COLO668 (cell line): ENCODE data around the gene DAAM2.

Source experiments
- DNase-seq: peaks from one replicate; lab custom pipeline; 2025; ENCODE audit not compliant: unreplicated experiment; lab: John Stamatoyannopoulos, UW

DAAM2 gene

GRCh38 chr6:39843305-39844020 lies 51.3 kb downstream of the DAAM2 start:
- DNase-seq = no peak

- no peak for DNase-seq
Observed at GRCh38 chr6:39844866-39845265, 52.7 kb downstream of the DAAM2 start.

GRCh38 chr6:39847221-39847620 lies 55.0 kb downstream of the DAAM2 start:
- no peak for DNase-seq

- DNase-seq = no peak
Observed at GRCh38 chr6:39848171-39848570, 56.0 kb downstream of the DAAM2 start.

GRCh38 chr6:39849228-39849627 lies 57.1 kb downstream of the DAAM2 start:
- no peak for DNase-seq

GRCh38 chr6:39849764-39850163 lies 57.6 kb downstream of the DAAM2 start:
- no peak for DNase-seq

GRCh38 chr6:39850736-39851297 lies 58.6 kb downstream of the DAAM2 start:
- no peak for DNase-seq

- no peak for DNase-seq
Observed at GRCh38 chr6:39851331-39851730, 59.2 kb downstream of the DAAM2 start.

- DNase-seq = no peak
Observed at GRCh38 chr6:39852324-39852723, 60.1 kb downstream of the DAAM2 start.

GRCh38 chr6:39853604-39854003 lies 61.4 kb downstream of the DAAM2 start:
- DNase-seq = no peak

- DNase-seq = no peak
Observed at GRCh38 chr6:39855356-39855995, 63.3 kb downstream of the DAAM2 start.

GRCh38 chr6:39859025-39859424 lies 66.8 kb downstream of the DAAM2 start:
- no peak for DNase-seq

- no peak for DNase-seq
Observed at GRCh38 chr6:39861663-39862062, 69.5 kb downstream of the DAAM2 start.

GRCh38 chr6:39865011-39865888 lies 73.1 kb downstream of the DAAM2 start:
- peak; percentile 58 for DNase-seq

- peak; percentile 1 for DNase-seq
Observed at GRCh38 chr6:39867592-39867991, 75.4 kb downstream of the DAAM2 start.

- no peak for DNase-seq
Observed at GRCh38 chr6:39870950-39871349, 78.8 kb downstream of the DAAM2 start.

GRCh38 chr6:39873439-39873838 lies 81.3 kb downstream of the DAAM2 start:
- DNase-seq = no peak

GRCh38 chr6:39876111-39876510 lies 83.9 kb downstream of the DAAM2 start:
- DNase-seq = no peak

GRCh38 chr6:39876826-39877225 lies 84.7 kb downstream of the DAAM2 start:
- DNase-seq = no peak

- DNase-seq = no peak
Observed at GRCh38 chr6:39879535-39879934, 87.4 kb downstream of the DAAM2 start.

GRCh38 chr6:39880594-39880993 lies 88.4 kb downstream of the DAAM2 start:
- DNase-seq = peak; percentile 2
